ENCODE data around the gene BSN.

DNA sequence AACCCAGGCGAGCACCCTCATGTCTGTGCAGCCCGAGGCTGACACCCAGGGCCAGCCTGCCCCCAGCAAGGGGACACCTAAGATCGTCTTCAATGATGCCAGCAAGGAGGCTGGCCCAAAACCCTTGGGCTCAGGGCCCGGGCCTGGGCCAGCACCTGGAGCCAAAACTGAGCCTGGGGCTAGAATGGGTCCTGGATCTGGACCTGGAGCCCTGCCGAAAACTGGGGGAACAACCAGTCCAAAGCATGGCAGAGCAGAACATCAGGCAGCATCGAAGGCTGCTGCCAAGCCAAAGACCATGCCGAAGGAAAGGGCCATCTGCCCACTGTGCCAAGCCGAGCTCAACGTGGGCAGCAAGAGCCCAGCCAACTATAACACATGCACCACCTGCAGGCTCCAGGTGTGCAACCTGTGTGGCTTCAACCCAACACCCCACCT lies 88.5 kb downstream of the BSN start:
- TF ChIP-seq POLR2A (IDR thresholded peaks at IDR 0.05; ENCODE audit: low read length) (no peak), SMC3 (IDR thresholded peaks at IDR 0.05) (no peak), POLR2AphosphoS2 (conservative IDR thresholded peaks at IDR 0.05; ENCODE audit: low read length) (no peak), ZNF302 (CRISPR knock-in tag; IDR thresholded peaks at IDR 0.05) (no peak), NFE2L2 (conservative IDR thresholded peaks at IDR 0.05; ENCODE audit: low read length) (no peak), MAFK (IDR thresholded peaks at IDR 0.05; ENCODE audit: partially characterized antibody) (no peak), HDAC2 (IDR thresholded peaks at IDR 0.05) (no peak), EP300 (IDR thresholded peaks at IDR 0.05) (no peak), RAD21 (conservative IDR thresholded peaks at IDR 0.05 in 1 of 2, IDR thresholded peaks at IDR 0.05 in 1 of 2) (no peak), CBX8 (IDR thresholded peaks at IDR 0.05) (no peak), KDM1A (IDR thresholded peaks at IDR 0.05; ENCODE audit: low read depth) (no peak)
- TF ChIP-seq, protein P1, sequence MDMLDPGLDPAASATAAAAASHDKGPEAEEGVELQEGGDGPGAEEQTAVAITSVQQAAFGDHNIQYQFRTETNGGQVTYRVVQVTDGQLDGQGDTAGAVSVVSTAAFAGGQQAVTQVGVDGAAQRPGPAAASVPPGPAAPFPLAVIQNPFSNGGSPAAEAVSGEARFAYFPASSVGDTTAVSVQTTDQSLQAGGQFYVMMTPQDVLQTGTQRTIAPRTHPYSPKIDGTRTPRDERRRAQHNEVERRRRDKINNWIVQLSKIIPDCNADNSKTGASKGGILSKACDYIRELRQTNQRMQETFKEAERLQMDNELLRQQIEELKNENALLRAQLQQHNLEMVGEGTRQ (IDR thresholded peaks at IDR 0.05) = no peak
- TF ChIP-seq, protein P2, sequence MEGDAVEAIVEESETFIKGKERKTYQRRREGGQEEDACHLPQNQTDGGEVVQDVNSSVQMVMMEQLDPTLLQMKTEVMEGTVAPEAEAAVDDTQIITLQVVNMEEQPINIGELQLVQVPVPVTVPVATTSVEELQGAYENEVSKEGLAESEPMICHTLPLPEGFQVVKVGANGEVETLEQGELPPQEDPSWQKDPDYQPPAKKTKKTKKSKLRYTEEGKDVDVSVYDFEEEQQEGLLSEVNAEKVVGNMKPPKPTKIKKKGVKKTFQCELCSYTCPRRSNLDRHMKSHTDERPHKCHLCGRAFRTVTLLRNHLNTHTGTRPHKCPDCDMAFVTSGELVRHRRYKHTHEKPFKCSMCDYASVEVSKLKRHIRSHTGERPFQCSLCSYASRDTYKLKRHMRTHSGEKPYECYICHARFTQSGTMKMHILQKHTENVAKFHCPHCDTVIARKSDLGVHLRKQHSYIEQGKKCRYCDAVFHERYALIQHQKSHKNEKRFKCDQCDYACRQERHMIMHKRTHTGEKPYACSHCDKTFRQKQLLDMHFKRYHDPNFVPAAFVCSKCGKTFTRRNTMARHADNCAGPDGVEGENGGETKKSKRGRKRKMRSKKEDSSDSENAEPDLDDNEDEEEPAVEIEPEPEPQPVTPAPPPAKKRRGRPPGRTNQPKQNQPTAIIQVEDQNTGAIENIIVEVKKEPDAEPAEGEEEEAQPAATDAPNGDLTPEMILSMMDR (IDR thresholded peaks at IDR 0.05) = no peak
